GM19468 (cell line): ENCODE data around the gene ASB16.

Experiments used
- ATAC-seq: cut with Tn5 transposase; IDR thresholded peaks from one replicate; pipeline ENCODE4 v1.9.1; 2021; ENCODE audit warnings: mild to moderate bottlenecking, moderate library complexity, moderate number of reproducible peaks; ENCODE audit not compliant: unreplicated experiment; ENCODE audit errors: extremely low read depth

Gene ASB16

GRCh38 chr17:44205962-44206824 lies 35.7 kb downstream of the ASB16 start:
- no peak for ATAC-seq

GRCh38 chr17:44206825-44207155 lies 36.3 kb downstream of the ASB16 start:
- no peak for ATAC-seq

GRCh38 chr17:44207319-44207718 lies 36.8 kb downstream of the ASB16 start:
- ATAC-seq = no peak

GRCh38 chr17:44207743-44208142 lies 37.2 kb downstream of the ASB16 start:
- no peak for ATAC-seq

GRCh38 chr17:44209786-44210341 lies 39.4 kb downstream of the ASB16 start:
- ATAC-seq = no peak

GRCh38 chr17:44210342-44211192 lies 40.1 kb downstream of the ASB16 start:
- ATAC-seq = peak; percentile 41

- no peak for ATAC-seq
Measured at GRCh38 chr17:44211281-44212265, 41.1 kb downstream of the ASB16 start.

GRCh38 chr17:44212507-44213402 lies 42.3 kb downstream of the ASB16 start:
- no peak for ATAC-seq

GRCh38 chr17:44213403-44214229 lies 43.1 kb downstream of the ASB16 start:
- ATAC-seq = no peak

GRCh38 chr17:44214230-44214494 lies 43.7 kb downstream of the ASB16 start:
- no peak for ATAC-seq

GRCh38 chr17:44214896-44215295 lies 44.4 kb downstream of the ASB16 start:
- no peak for ATAC-seq

- ATAC-seq = no peak
Measured at GRCh38 chr17:44216173-44216572, 45.7 kb downstream of the ASB16 start.

- ATAC-seq = no peak
Measured at GRCh38 chr17:44216694-44217093, 46.2 kb downstream of the ASB16 start.

- ATAC-seq = no peak
Measured at GRCh38 chr17:44217738-44218343, 47.3 kb downstream of the ASB16 start.

GRCh38 chr17:44218344-44219107 lies 48.0 kb downstream of the ASB16 start:
- ATAC-seq = no peak

GRCh38 chr17:44219108-44219615 lies 48.7 kb downstream of the ASB16 start:
- no peak for ATAC-seq

GRCh38 chr17:44219616-44220212 lies 49.2 kb downstream of the ASB16 start, which contains the start of gene UBTF:
Gene UBTF (minus strand): TSS chr17:44219675. CDS start chr17:44218229, 1,446 bp downstream.
- no peak for ATAC-seq
